Measurements from ENCODE around the gene SNX19. TPM values are rescaled to one million over a fixed set of nuclear protein-coding genes. Genes with fewer than 3 reads are reported as not detected.

SNX19 gene
- total and polyA plus RNA-seq, 2 of the 4 experiments (the other 2 are of a cell fraction): 35.9 to 113 TPM

DNA sequence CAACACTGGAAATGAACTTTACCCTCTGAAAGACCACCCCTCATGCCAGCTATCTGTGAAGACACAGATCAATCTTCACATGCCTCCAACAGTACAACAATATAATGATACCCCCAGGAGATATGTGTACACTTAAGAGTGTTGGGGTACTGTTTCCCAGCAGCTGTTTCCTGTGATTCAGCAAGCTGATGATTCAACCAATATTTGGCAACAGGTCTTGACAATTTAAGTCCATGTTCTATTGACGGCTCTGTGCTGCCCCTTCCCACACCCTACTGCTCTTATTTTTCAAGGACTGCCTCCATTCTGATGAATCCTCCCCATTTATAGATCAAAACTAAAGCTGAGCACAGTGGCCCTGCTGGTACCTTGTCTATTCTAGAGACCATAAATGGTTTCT, 6.6 kb downstream of the SNX19 start:
- intact Hi-C loops (cut with micrococcal nuclease) (loop anchor here (5.0 kb wide), 1 partner anchor 477 kb away; no protein-coding TSS in a partner anchor), dilution Hi-C loops (cut with HindIII; ENCODE audit: low sequenced_read_pairs, unreplicated experiment) (no loop called here)
- peak; percentile 29; the same call in 1 of the 2 replicates for ATAC-seq (ENCODE audit: low read depth)

More for the DNA sequence above, 6.6 kb downstream of the SNX19 start:
- Histone ChIP-seq H3K27me3 (ENCODE audit: control insufficient read depth, insufficient read depth, low read length) (no peaks in the 10 kb centered on the region), H3K4me3 (ENCODE audit: insufficient read depth, low read depth, low read length) (no peak overlapping the region), H2BK5ac (ENCODE audit: low read depth, low read length, poor library complexity, severe bottlenecking) (peak overlapping the region; percentile 87), H3K9me1 (ENCODE audit: insufficient read depth, low read length) (peaks cover 28% of the 10 kb centered on the region), H4K8ac (ENCODE audit: low read depth in 2 of 2, low read length in 2 of 2) (peak overlapping the region; percentile 38 to 42; a peak in 3 of 4 replicates), H3K79me1 (ENCODE audit: low read depth in 1 of 2, low read length in 2 of 2) (peaks cover 25 to 78% of the 10 kb centered on the region in 2 experiments), H2AFZ (replicated peaks; ENCODE audit: low read length, poor library complexity) (no peak overlapping the region), H3K4me1 (ENCODE audit: control insufficient read depth, insufficient read depth, low read length) (peaks cover 16% of the 10 kb centered on the region), H3K14ac (replicated peaks; ENCODE audit: low read depth, low read length) (peak overlapping the region; percentile 12; the same call in 1 of the 2 replicates), H4K20me1 (ENCODE audit: insufficient read depth, low read length) (peaks cover 5% of the 10 kb centered on the region; the same call in 1 of the 2 replicates), H2AK9ac (replicated peaks; ENCODE audit: low read depth, low read length, poor library complexity) (no peak overlapping the region), H3K23ac (ENCODE audit: low read depth, low read length) (0 out of 2 replicates have a peak overlapping the region, but pooled peaks have one; percentile 5), H2BK120ac (ENCODE audit: low read depth, low read length) (peak overlapping the region; percentile 29), H2BK20ac (ENCODE audit: low read depth, low read length) (peak overlapping the region; percentile 10; the same call in 1 of the 2 replicates), H3K4me2 (ENCODE audit: low read depth, low read length) (peak overlapping the region; percentile 67; the same call in 1 of the 2 replicates), H2BK15ac (ENCODE audit: low read depth, low read length) (peak overlapping the region; percentile 52; the same call in 2 of the 3 replicates), H3K27ac (ENCODE audit: insufficient read depth, low read length) (peak overlapping the region; percentile 90; the same call in 1 of the 2 replicates), H3K36me3 (ENCODE audit: control insufficient read depth, insufficient read depth, low read length) (peaks cover 48% of the 10 kb centered on the region), H2AK5ac (ENCODE audit: low read depth, low read length) (no peak overlapping the region), H3K56ac (ENCODE audit: extremely low read depth, insufficient read depth, low read length) (no peak overlapping the region), H3K18ac (ENCODE audit: low read depth, low read length) (peak overlapping the region; percentile 94), H3K9me3 (ENCODE audit: control insufficient read depth, insufficient read depth, low read length) (no peaks in the 10 kb centered on the region), H4K91ac (ENCODE audit: insufficient read depth, low read depth, low read length) (peak overlapping the region; percentile 39; the same call in 1 of the 2 replicates), H3K4ac (ENCODE audit: low read depth, low read length) (peak overlapping the region; percentile 68), H3K9ac (ENCODE audit: low read depth, low read length) (no peak overlapping the region), H4K5ac (ENCODE audit: low read depth, low read length) (peak overlapping the region; percentile 80)
- in situ Hi-C loops (cut with MboI; ENCODE audit: low sequenced_read_pairs): loop anchor here (25.0 kb wide), 1 partner anchor 978 kb away; no protein-coding TSS in a partner anchor
- ChIA-PET CTCF (no interaction called here), POLR2A (ENCODE audit: unreplicated experiment) (interaction anchor here (0.6 kb wide), 1 partner anchor 26 kb away, joined by 4 read pairs; no protein-coding TSS in a partner anchor)
- peak; percentile 80 for TF ChIP-seq CEBPB (IDR thresholded peaks at IDR 0.05; ENCODE audit: low read depth, low read length)
- peak; percentile 80 for TF ChIP-seq FOS (IDR thresholded peaks at IDR 0.05; ENCODE audit: low read depth, low read length)
- no peak for TF ChIP-seq CHD1 (IDR thresholded peaks at IDR 0.05; ENCODE audit: low read depth, low read length)
- TF ChIP-seq MXI1 (IDR thresholded peaks at IDR 0.05; ENCODE audit: borderline replicate concordance, low read depth, low read length): no peak
- WGBS, 2 experiments (ENCODE audit: extremely low coverage in 2 of 2, insufficient read length in 1 of 2): 0% methylated on average over 1 of the region's 1 CpG; no CpG with 5 or more reads in 1 of the 2 experiments
- no TSS peak for BruUV-seq (replicated peaks)
- DNase-seq: peak; percentile 91
